ENCODE measurements around the gene PLSCR3.

DNA sequence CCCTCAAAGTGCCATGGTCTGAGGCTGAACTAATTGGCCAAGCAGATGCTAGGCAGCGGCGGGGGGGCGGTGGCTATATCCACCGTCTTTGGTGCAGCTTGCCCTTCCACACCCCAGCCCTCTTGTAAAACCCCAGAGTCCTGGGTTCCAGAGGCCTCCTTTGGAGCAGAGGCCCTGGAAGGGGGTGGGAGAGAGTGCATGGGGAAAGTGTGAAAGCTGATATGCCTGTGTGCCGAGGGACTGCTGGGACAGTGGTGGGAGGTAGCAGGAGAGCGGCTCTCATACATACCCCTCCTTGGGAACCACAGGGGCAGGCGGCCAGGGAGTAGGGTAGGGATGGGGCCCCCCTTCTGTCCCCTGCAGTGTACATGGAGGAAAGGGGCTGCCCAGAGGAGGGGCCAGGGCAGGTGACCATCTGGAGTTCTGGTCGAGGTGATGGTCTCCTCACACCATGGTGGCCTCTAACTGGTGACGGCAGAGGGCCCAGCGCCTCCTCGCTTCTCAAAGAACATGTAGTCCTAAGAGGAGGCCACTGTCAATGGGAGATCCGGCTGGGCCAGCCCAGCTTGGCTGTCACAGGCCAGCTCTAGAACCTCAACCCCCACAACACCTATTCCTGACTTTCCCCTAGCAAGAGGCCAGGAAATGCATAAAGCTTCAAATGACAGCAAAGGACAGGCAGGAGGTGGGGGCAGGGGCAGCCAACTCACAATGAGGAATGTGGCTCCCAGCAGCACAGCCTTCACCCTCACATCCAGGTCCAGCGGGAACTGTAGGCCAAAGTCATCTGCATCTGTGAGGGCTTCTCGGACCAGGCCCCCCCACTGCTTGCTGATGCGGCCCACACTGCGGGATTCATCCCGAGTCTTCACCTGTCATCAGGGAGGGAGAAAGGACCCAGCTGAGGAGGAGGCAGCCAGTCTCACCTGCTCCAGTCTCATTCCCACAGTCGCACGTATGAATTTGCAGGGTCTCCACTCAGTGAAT is 4.1 kb downstream of the PLSCR3 start:
- TF ChIP-seq CTCF (IDR thresholded peaks at IDR 0.05) = no peak
- no peak for TF ChIP-seq EP300 (IDR thresholded peaks at IDR 0.05)
- no peak for TF ChIP-seq POLR2A (IDR thresholded peaks at IDR 0.05)
